ENCODE results near the gene ARRDC1. TPM values are rescaled to one million over a fixed set of nuclear protein-coding genes. Genes with fewer than 3 reads are reported as not detected.

Gene ARRDC1
- total RNA-seq, 1 donor from 2014 or later, result 28.0 TPM

Other genes with a start within 250 kb of the ARRDC1 start
- gene EXD3, start 182.5 kb upstream of the ARRDC1 start, total RNA-seq, result 7.8 and 18.7 TPM in 2 replicates
- gene NOXA1, start 182.3 kb upstream of the ARRDC1 start, total RNA-seq, result 0.87 and 2.0 TPM in 2 replicates
- gene ENTPD8, start 164.3 kb upstream of the ARRDC1 start, total RNA-seq, result under 0.01 and 0.20 TPM in 2 replicates
- 11.6 and 15.3 TPM in 2 replicates for gene NSMF, start 146.4 kb upstream of the ARRDC1 start, total RNA-seq
- gene PNPLA7, start 55.3 kb upstream of the ARRDC1 start, total RNA-seq, result 0.44 and 0.79 TPM in 2 replicates
- gene MRPL41, start 53.8 kb upstream of the ARRDC1 start, total RNA-seq, result 48.4 and 72.4 TPM in 2 replicates
- 10.9 and 15.7 TPM in 2 replicates for gene DPH7, start 26.8 kb upstream of the ARRDC1 start, total RNA-seq
- gene ZMYND19, start 15.2 kb upstream of the ARRDC1 start, total RNA-seq, result 11.1 and 13.5 TPM in 2 replicates
- 29.4 and 46.2 TPM in 2 replicates for gene EHMT1, start 13.3 kb downstream of the ARRDC1 start, total RNA-seq